Activated CD4-positive, alpha-beta T cell treated with anti-CD3 and anti-CD28 coated beads, Interleukin-2, amount 50 U/mL, for 24 hours (primary cell): ENCODE results near the gene PPIA.
"Not testable (repeated sequence)": the region's sequence is repeated elsewhere in the genome, so short reads cannot be mapped to it uniquely, and the experiment has no call there.

Experiments used
- DNase-seq, 2 donors: peaks; one replicate each; pipeline ENCODE4 v3.0.0-alpha.2; 2020; ENCODE audit warnings: low read depth in 1 of 2, low spot score in 1 of 2

Gene PPIA

GRCh38 chr7:44762726-44763522 is 33.6 kb upstream of the PPIA start:
- DNase-seq = no peak

GRCh38 chr7:44764081-44764480 is 32.4 kb upstream of the PPIA start:
- no peak for DNase-seq

- no peak for DNase-seq
Observed at GRCh38 chr7:44764665-44765578, 31.6 kb upstream of the PPIA start.

- no peak for DNase-seq
Observed at GRCh38 chr7:44765579-44766415, 30.7 kb upstream of the PPIA start.

GRCh38 chr7:44766416-44766801 is 30.1 kb upstream of the PPIA start:
- no peak for DNase-seq

GRCh38 chr7:44767134-44767911 is 29.2 kb upstream of the PPIA start:
- DNase-seq = no peak

GRCh38 chr7:44767912-44768627 is 28.4 kb upstream of the PPIA start:
- no peak for DNase-seq

GRCh38 chr7:44768628-44769371 is 27.7 kb upstream of the PPIA start:
- DNase-seq = no peak

GRCh38 chr7:44769376-44769775 is 27.1 kb upstream of the PPIA start:
- DNase-seq = no peak

- DNase-seq = no peak
Observed at GRCh38 chr7:44769776-44770294, 26.6 kb upstream of the PPIA start.

GRCh38 chr7:44771358-44771757 is 25.1 kb upstream of the PPIA start:
- no peak for DNase-seq

GRCh38 chr7:44772440-44772839 is 24.0 kb upstream of the PPIA start:
- DNase-seq = no peak

GRCh38 chr7:44772867-44773266 is 23.6 kb upstream of the PPIA start:
- DNase-seq = no peak

GRCh38 chr7:44774486-44774885 is 22.0 kb upstream of the PPIA start:
- DNase-seq = not testable (repeated sequence)

- DNase-seq = no peak
Observed at GRCh38 chr7:44775383-44776107, 20.9 kb upstream of the PPIA start.

- no peak for DNase-seq
Observed at GRCh38 chr7:44776211-44776610, 20.3 kb upstream of the PPIA start.

- DNase-seq = no peak
Observed at GRCh38 chr7:44782460-44782859, 14.0 kb upstream of the PPIA start.

GRCh38 chr7:44783407-44783806 is 13.1 kb upstream of the PPIA start:
- no peak for DNase-seq
